PFSK-1 (cell line): ENCODE results near the gene CEBPE.

Experiments
- POLR2AphosphoS5 ChIP-seq: IDR thresholded peaks from 2 replicates; pipeline ENCODE4 v1.6.1; 2012; ENCODE audit warnings: low read depth, mild to moderate bottlenecking, control low read depth, low read length, moderate library complexity
- TAF1 ChIP-seq: IDR thresholded peaks from 2 replicates; pipeline ENCODE4 v1.6.1; 2012; ENCODE audit warnings: low read length, control low read depth, borderline replicate concordance; ENCODE audit not compliant: insufficient read depth
- TF ChIP-seq, protein P1 (sequence below), 2 experiments: IDR thresholded peaks; 2 replicates each; pipeline versions ENCODE4 v1.6.1 to v1.8.0; 2011 to 2012; ENCODE audit warnings: low read depth in 2 of 2, low read length in 2 of 2, control low read depth in 1 of 2, inconsistent platforms in 1 of 2, mild to moderate bottlenecking in 1 of 2, moderate library complexity in 1 of 2; ENCODE audit not compliant: insufficient read depth in 1 of 2

DNA sequence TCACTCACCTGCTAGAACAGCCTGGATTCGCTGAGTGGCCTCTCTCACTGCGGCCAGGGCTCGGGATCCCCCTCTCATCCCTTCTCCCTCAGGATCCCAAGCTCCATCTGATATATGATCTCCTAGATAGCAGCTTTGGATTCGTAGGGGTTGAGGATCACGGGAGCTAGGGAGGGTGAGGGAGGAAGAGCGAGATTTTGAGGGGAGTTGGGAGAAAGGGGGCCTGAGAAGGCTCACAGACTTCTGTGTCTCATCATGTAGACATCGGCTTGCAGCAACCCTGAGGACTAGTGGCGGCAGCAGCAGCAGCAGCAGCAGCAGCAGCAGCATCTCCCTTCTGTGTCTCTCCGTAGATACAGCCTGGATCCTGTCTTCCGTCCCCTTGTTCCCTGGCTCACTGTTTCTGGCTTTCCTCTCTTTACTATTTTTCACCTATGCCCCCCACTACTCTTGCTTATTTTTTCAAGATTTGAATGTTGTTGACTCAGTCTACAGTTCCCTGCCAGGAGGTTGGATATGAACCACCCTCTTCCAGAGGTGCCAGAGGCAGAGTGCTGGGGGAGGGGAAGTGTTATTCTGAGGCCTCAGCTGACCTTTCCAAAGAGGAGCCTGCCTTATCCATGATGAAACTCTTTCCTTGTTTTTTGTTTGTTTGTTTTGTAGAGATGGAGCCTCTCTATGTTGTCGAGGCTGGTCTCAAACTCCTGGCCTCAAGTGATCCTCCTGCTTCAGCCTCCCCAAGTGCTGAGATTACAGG, 14.3 kb downstream of the CEBPE start, which contains the start of gene CIROP:
- TF ChIP-seq TAF1, result no peak
- TF ChIP-seq POLR2AphosphoS5, result no peak
- TF ChIP-seq, protein P1, sequence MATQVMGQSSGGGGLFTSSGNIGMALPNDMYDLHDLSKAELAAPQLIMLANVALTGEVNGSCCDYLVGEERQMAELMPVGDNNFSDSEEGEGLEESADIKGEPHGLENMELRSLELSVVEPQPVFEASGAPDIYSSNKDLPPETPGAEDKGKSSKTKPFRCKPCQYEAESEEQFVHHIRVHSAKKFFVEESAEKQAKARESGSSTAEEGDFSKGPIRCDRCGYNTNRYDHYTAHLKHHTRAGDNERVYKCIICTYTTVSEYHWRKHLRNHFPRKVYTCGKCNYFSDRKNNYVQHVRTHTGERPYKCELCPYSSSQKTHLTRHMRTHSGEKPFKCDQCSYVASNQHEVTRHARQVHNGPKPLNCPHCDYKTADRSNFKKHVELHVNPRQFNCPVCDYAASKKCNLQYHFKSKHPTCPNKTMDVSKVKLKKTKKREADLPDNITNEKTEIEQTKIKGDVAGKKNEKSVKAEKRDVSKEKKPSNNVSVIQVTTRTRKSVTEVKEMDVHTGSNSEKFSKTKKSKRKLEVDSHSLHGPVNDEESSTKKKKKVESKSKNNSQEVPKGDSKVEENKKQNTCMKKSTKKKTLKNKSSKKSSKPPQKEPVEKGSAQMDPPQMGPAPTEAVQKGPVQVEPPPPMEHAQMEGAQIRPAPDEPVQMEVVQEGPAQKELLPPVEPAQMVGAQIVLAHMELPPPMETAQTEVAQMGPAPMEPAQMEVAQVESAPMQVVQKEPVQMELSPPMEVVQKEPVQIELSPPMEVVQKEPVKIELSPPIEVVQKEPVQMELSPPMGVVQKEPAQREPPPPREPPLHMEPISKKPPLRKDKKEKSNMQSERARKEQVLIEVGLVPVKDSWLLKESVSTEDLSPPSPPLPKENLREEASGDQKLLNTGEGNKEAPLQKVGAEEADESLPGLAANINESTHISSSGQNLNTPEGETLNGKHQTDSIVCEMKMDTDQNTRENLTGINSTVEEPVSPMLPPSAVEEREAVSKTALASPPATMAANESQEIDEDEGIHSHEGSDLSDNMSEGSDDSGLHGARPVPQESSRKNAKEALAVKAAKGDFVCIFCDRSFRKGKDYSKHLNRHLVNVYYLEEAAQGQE (IDR thresholded peaks at IDR 0.05; ENCODE audit: insufficient read depth in 1 of 2, low read depth in 2 of 2, low read length in 2 of 2), result no peak
